Ovary (tissue), 3 donors: Measurements from ENCODE around the gene SPATA31E1.

Experiments used
- CTCF ChIP-seq, 3 donors: fragments of 450-650 bp in 2 of 3; fragments of 200-600 bp in 1 of 3; IDR thresholded peaks; one replicate each; pipeline versions ENCODE4 v1.5.1 to v1.8.0; 2016 to 2022; ENCODE audit warnings: antibody characterized with exemption in 3 of 3, mild to moderate bottlenecking in 1 of 3
- POLR2A ChIP-seq: fragments of 450-650 bp; IDR thresholded peaks from one replicate; pipeline ENCODE4 v1.6.1; 2017; ENCODE audit warnings: antibody characterized with exemption, mild to moderate bottlenecking, moderate library complexity
- donor health status: DM: no; HTN: no; CAD: no.

GRCh38 chr9:87889882-87890252 is 7.2 kb downstream of the SPATA31E1 start:
- TF ChIP-seq POLR2A (no peak), CTCF (IDR thresholded peaks at IDR 0.05) (no peak)
